GM21360 (cell line): ENCODE data around the gene NEK5.
"Not testable (repeated sequence)": the region's sequence is repeated elsewhere in the genome, so short reads cannot be mapped to it uniquely, and the experiment has no call there.

Experiments
- ATAC-seq: cut with Tn5 transposase; IDR thresholded peaks from one replicate; pipeline ENCODE4 v1.9.1; 2021; ENCODE audit warnings: mild to moderate bottlenecking, moderate library complexity; ENCODE audit not compliant: unreplicated experiment

Gene NEK5

DNA sequence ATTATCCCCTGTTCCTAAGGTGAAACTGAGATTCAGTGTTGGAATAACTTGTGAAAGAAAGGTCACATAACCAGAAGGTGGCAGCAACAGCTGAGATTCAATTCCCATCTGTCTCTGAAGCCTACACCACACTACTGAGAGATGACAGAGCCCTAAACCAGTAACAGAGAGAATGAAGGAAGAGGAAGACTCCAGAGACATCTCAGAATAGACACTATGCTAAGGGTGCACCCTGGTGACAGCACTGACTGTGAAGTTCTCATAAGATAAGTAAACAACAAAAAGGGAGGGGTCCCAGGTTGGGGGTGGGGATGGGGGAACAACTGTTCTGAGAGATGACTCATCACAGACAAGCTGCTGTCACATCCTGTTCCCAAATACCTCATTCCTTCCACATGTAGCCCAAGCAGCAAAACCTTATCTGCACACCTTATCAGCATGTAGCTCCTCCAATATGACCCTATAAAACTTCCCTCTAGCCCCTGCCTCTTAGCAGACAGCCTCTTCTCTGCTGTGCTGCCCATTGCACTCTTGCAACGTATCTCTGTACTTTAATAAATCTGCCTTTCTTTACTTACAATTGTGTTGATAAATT is 57.8 kb downstream of the NEK5 start:
- no peak for ATAC-seq

DNA sequence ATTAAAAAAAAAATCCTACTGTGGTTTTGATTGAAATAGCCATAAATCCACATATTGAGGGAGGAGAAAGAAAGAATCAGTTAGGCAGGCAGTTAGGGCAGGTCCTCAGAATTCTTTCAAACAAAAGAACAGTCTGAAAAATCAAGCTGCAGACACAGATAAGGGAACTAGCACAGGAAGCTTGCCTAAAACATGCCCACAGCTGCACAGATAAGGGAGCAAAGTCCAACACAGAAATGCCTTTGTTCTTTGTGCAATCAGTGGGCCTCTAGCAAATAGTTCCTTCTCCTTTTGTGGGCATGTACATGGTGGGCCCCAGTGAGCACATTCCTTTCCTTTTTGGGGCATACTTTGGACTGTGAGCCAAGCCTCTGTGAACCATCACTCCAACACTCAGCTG is 61.6 kb downstream of the NEK5 start:
- ATAC-seq = no peak

- no peak for ATAC-seq
These were observed 67.3 kb downstream of the NEK5 start for GRCh38 chr13:52061587-52061986.

DNA sequence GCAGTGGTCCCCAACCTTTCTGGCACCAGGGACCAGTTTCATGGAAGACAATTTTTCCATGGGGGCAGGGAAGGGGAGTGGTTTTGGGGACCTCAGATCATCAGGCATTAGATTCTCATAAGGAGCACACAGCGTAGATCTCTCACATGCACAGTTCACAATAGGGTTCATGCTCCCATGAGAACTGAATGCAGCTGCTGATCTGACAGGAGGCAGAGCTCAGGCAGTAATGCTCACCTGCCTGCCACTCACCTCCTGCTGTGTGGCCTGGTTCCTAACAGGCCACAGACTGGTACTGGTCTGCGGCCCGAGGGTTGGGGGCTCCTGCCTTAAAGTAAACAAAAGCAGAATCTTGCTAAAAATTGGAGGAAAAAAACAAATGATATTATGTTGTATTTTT is 67.8 kb downstream of the NEK5 start:
- not testable (repeated sequence) for ATAC-seq

- ATAC-seq = no peak
These were observed 75.4 kb downstream of the NEK5 start for GRCh38 chr13:52053460-52053859.

GRCh38 chr13:52051400-52051799 is 77.5 kb downstream of the NEK5 start:
- no peak for ATAC-seq

- no peak for ATAC-seq
These were observed 80.4 kb downstream of the NEK5 start for GRCh38 chr13:52048516-52048915.

DNA sequence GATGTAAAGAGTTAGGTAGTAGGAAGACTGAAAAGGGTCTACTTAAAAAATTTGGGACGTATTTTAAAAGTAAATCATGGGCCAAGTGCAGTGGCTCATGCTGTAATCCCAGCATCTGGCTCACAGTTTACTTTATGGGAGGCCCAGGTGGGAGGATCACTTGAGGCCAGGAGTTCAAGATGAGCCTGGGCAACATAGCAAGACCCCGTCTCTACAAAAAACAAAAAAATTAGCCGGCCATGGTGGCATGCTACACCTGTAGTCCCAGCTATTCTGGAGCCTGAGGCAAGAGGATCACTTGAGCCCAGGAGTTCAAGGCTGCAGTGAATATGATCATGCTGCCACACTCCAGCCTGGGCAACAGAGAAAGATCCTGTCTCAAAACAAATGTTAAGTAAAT is 81.4 kb downstream of the NEK5 start:
- ATAC-seq = no peak

DNA sequence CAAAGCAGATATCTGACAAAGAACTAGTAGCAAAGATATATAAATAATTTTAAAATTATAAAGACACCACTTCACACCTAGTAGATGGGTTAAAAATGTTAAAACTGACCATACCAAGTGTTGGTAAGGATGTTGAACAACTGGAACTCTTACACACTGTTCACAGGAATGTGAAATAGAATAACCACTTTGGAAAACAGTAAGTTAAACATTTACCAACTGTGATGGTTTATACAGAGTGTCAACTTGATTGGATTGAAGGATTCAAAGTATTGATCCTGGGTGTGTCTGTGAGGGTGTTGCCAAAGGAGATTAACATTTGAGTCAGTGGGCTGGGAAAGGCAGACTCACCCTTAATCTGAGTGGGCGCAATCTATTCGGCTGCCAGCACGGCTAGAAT is 85.2 kb downstream of the NEK5 start:
- ATAC-seq = no peak

- ATAC-seq = no peak
These were observed 92.8 kb downstream of the NEK5 start for GRCh38 chr13:52036037-52036436.

DNA sequence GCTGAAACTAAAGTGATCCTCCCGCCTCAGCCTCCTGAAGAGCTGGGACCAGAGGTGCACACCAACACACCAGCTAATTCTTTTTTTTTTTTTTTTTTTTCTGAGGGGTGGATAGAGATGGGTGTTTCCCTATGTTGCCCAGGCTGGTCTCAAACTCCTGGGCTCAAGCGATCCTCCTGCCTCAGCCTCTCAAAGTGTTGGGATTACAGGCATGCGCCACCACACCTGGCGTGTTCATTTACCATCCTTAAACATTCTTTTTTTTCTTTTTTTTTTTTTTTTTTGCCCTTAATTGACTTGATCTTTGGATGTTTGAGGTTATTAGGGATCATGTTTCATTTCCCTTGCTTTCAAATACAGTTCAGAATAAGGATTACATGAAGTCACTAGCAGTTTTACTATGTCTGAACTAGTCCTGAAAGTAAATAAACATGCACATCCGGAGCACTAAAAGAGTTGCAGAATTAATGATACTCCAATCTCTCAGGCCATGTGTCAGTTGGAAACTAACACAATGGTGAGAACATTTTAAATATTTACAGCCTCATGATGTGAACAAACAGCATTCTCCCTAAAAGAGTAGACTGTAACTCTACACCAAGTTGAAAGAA is 94.2 kb downstream of the NEK5 start:
- ATAC-seq = no peak

- no peak for ATAC-seq
These were observed 95.8 kb downstream of the NEK5 start for GRCh38 chr13:52033039-52033438.

DNA sequence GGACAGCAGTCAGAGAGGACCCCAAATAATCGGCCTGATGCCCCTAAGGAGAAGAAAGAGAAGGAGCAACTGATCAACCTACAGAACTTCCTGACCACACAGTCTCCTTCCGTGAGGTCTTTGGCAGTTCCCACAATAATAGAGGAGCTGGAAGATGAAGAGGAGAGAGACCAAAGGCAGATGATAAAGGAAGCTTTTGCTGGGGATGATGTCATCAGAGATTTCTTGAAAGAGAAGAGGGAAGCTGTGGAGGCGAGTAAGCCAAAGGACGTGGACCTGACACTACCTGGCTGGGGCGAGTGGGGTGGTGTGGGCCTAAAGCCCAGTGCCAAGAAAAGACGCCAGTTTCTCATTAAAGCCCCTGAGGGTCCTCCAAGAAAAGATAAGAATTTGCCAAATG is 98.5 kb downstream of the NEK5 start:
- ATAC-seq = not testable (repeated sequence)

DNA sequence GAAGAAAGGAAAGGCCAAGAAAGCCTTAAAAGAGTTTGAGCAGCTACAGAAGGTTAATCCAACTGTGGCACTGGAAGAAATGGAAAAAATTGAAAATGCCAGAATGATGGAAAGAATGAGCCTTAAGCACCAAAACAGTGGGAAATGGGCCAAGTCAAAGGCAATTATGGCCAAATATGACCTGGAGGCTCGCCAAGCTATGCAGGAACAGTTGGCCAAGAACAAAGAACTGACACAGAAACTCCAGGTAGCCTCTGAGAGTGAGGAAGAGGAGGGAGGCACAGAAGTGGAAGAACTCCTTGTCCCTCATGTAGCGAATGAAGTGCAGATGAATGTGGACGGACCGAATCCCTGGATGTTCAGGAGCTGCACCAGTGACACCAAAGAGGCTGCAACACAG is 99.3 kb downstream of the NEK5 start:
- ATAC-seq = no peak

DNA sequence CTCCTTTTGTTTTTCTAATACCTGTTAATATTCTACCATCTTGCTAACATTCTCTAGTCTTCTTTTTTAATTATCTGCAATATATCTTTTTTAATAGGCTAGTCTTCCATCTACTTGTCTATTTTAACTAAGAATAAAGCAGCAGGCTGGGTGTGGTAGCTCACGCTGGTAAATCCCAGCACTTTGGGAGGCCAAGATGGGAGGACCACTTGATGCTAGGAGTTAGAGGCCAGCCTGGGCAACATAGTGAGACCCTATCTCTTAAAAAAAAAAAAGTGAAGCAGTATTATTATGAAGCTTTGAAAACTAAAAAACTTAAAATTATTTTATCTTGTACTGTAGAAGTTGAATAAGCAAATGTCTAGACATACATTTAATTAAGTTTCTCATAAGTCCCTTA is 101.0 kb downstream of the NEK5 start:
- ATAC-seq = no peak

DNA sequence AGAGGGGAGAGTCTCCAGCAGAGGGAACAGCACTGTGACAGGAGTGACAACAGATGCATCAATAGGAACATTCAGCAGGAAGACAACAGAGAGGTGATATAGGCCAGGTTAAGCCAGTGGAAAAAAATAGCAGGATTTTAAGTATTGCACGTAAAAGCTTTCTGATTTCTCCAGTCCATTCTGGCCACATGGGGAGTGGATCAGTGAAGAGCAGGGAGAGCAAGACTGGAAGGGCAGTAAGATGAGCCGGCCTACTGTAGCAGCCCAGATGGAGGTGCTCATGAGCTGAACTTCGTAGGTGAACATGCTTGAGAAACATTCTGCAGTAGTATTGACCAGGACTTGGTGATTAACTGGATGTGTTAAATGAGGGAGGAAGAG is 102.6 kb downstream of the NEK5 start:
- no peak for ATAC-seq

GRCh38 chr13:52025475-52026245 is 103.2 kb downstream of the NEK5 start:
- ATAC-seq = no peak

GRCh38 chr13:52024481-52024880 is 104.4 kb downstream of the NEK5 start, which contains the start of gene UTP14C:
UTP14C (plus strand) TSS chr13:52024691; CDS start chr13:52028805, 4,114 bp downstream.
- ATAC-seq = no peak

- no peak for ATAC-seq
These were observed 106.5 kb downstream of the NEK5 start for GRCh38 chr13:52022356-52022755.

DNA sequence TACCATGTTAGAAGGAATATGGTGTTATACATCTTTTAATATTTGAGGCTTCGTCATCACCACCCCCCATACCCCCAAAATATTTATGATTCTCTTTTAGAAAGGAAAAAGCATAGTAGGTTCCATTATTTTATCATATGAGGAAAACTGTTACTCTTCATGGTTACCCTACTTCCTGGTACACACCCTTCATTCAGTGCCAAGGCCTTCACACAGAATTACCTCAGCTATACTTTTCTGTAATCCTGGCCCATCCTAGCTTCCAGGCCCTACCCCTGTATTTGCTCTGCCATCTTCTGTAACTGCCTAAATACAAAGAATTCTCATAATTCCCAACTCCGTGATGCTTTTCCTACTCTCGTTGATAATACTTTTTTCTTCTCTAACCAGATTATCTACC is 108.7 kb downstream of the NEK5 start:
- ATAC-seq = no peak

- no peak for ATAC-seq
These were observed 112.6 kb downstream of the NEK5 start for GRCh38 chr13:52016296-52016695.

DNA sequence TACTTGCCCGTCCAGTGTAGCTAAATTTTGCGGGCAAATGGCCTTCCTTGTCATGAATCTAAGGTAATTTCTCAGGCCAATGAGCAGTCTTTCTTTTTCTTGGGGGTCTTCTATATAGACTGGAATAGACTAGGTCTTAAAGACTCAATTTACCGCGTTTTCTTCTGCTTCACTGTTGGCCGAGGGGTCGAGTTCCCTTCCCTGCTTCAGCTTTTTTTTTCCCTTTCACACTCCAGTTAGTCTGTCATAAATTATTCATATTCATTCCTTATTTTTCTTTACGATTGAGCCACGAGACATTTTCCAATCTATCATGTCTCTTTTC is 116.4 kb downstream of the NEK5 start:
- no peak for ATAC-seq
